K562 (cell line): Measurements from ENCODE around the gene SCAP. TPM values are rescaled to one million over a fixed set of nuclear protein-coding genes. Genes with fewer than 3 reads are reported as not detected.

Experiments
- KLF16 ChIP-seq: IDR thresholded peaks from 2 replicates; pipeline ENCODE4 v1.6.1; 2016; ENCODE audit warnings: antibody characterized with exemption
- L3MBTL2 ChIP-seq: fragments of 450-650 bp; IDR thresholded peaks from 2 replicates; pipeline ENCODE4 v1.6.1; 2016; ENCODE audit warnings: mild to moderate bottlenecking, moderate library complexity
- LEF1 ChIP-seq: fragments of 450-650 bp; IDR thresholded peaks from 2 replicates; pipeline ENCODE4 v1.6.1; 2016; ENCODE audit warnings: mild to moderate bottlenecking
- NR4A1 ChIP-seq, 2 experiments: fragments of 250-450 bp in 1 of 2; fragments of 450-650 bp in 1 of 2; sonication (Bioruptor Pico) in 1 of 2; IDR thresholded peaks; 2 replicates each; pipeline versions ENCODE4 v1.4.0 to v1.6.1; 2016 to 2020; ENCODE audit warnings: mild to moderate bottlenecking in 2 of 2, missing compliant biosample characterization in 1 of 2, missing genetic modification characterization in 1 of 2, moderate library complexity in 1 of 2
- POLR2AphosphoS5 ChIP-seq: IDR thresholded peaks from 2 replicates; pipeline ENCODE4 v1.6.1; 2011; ENCODE audit warnings: mild to moderate bottlenecking, low read depth, low read length, moderate library complexity; ENCODE audit not compliant: control insufficient read depth, insufficient read depth
- RCOR1 ChIP-seq, 2 experiments: IDR thresholded peaks; 2 replicates each; pipeline ENCODE4 v1.6.1; 2012; ENCODE audit warnings: low read depth in 2 of 2, low read length in 2 of 2, borderline replicate concordance in 1 of 2, improper control_type of control experiment in 1 of 2
- SIN3A ChIP-seq, 2 experiments: fragments of 150-350 bp in 1 of 2; IDR thresholded peaks; 2 replicates each; pipeline ENCODE4 v1.6.1; 2011 to 2016; ENCODE audit warnings: borderline replicate concordance in 2 of 2, low read depth in 2 of 2, low read length in 2 of 2, mild to moderate bottlenecking in 2 of 2, moderate library complexity in 2 of 2; ENCODE audit not compliant: control insufficient read depth in 1 of 2
- SMAD4 ChIP-seq: fragments of 250-450 bp; sonication (Bioruptor Pico); conservative IDR thresholded peaks from 2 replicates; pipeline ENCODE4 v1.8.0; 2021; ENCODE audit warnings: inconsistent platforms, mild to moderate bottlenecking, moderate library complexity
- SMARCC2 ChIP-seq: fragments of 450-650 bp; IDR thresholded peaks from 2 replicates; pipeline ENCODE4 v1.6.1; 2017; ENCODE audit warnings: antibody characterized with exemption, moderate library complexity, mild to moderate bottlenecking, low read depth
- SP2 ChIP-seq: IDR thresholded peaks from 2 replicates; pipeline ENCODE4 v1.6.1; 2011; ENCODE audit warnings: mild to moderate bottlenecking, low read depth, low read length, moderate library complexity; ENCODE audit not compliant: poor library complexity, severe bottlenecking; ENCODE audit errors: extremely low read depth
- TCF3 ChIP-seq: sonication (generic); formaldehyde crosslinking; IDR thresholded peaks from 2 replicates; pipeline ENCODE4 v1.4.0; 2020; ENCODE audit warnings: mild to moderate bottlenecking, missing genetic modification reagents
- UBTF ChIP-seq, 2 experiments: IDR thresholded peaks; 2 replicates each; pipeline ENCODE4 v1.6.1; 2012; ENCODE audit warnings: improper control_type of control experiment in 2 of 2, low read depth in 2 of 2, low read length in 2 of 2, borderline replicate concordance in 1 of 2
- ZBTB12 ChIP-seq: fragments of 250-450 bp; sonication (Bioruptor Pico); IDR thresholded peaks from 2 replicates; pipeline ENCODE4 v1.4.0; 2020
- polyA plus RNA-seq, 8 experiments: library from polyadenylated mRNA; depleted of rRNA in 4 of 8; stranded (reverse) in 5 of 8; unstranded in 3 of 8; fragments of >200 nt; fragmentation: Nextera tagmentation in 2 of 8; fragmentation: Illumina TruSeq in 1 of 8; extraction: Ambion mirVana in 2 of 8; extraction: Trizol in 1 of 8; gene quantifications; 2 replicates each; pipeline versions ENCODE4 v1.2.1 to v1.2.3, GENCODE V29; 2011 to 2014; ENCODE audit warnings: inconsistent platforms in 1 of 8, missing spikeins in 1 of 8
- total RNA-seq, 7 experiments: library from RNA; depleted of rRNA in 6 of 7; stranded (reverse); fragments of >200 nt in 6 of 7; fragmentation: Illumina TruSeq in 2 of 7; extraction: Trizol in 2 of 7; gene quantifications; 2 replicates each; pipeline versions ENCODE4 v1.2.1 to v1.2.3, GENCODE V29; 2011 to 2021; ENCODE audit warnings: low replicate concordance in 1 of 7

Gene SCAP
- total and polyA plus RNA-seq, 9 of the 15 experiments (the other 6 are each of a cell fraction or from before 2014, with no cell fraction given): 2.6 to 104 (median 37.8) TPM

GRCh38 chr3:47503033-47503432 lies 27.3 kb upstream of the SCAP start (continued):
- peak in 1 of 2 experiments; percentile 93; a peak in 2 of 4 replicates for TF ChIP-seq RCOR1 (IDR thresholded peaks at IDR 0.05; ENCODE audit: borderline replicate concordance in 1 of 2, low read depth in 2 of 2, low read length in 2 of 2)
- TF ChIP-seq LEF1: peak; percentile 82; the same call in 1 of the 2 replicates
- TF ChIP-seq L3MBTL2: peak; percentile 83
- no peak for TF ChIP-seq SIN3A (IDR thresholded peaks at IDR 0.05; ENCODE audit: borderline replicate concordance in 2 of 2, control insufficient read depth in 1 of 2, low read depth in 2 of 2, low read length in 2 of 2)
- peak; percentile 53; the same call in 1 of the 2 replicates for TF ChIP-seq SMARCC2
- TF ChIP-seq ZBTB12: 0 out of 2 replicates have a peak, but pooled peaks have one; percentile 19
- no peak for TF ChIP-seq NR4A1 (CRISPR knock-in tag; IDR thresholded peaks at IDR 0.05)
- 0 out of 2 replicates have a peak, but pooled peaks have one; percentile 28 for TF ChIP-seq NR4A1 (tag; IDR thresholded peaks at IDR 0.05)
- TF ChIP-seq KLF16: peak; percentile 70
- TF ChIP-seq SMAD4 (CRISPR knock-in tag): 0 out of 2 replicates have a peak, but pooled peaks have one; percentile 49
- TF ChIP-seq POLR2AphosphoS5: peak; percentile 89
- no peak for TF ChIP-seq UBTF (IDR thresholded peaks at IDR 0.05; ENCODE audit: borderline replicate concordance in 1 of 2, low read depth in 2 of 2, low read length in 2 of 2)
- peak; percentile 95 for TF ChIP-seq TCF3
- no peak for TF ChIP-seq SP2
